ENCODE results near the gene P2RY2.
"Not testable (repeated sequence)": the region's sequence is repeated elsewhere in the genome, so short reads cannot be mapped to it uniquely, and the experiment has no call there.

P2RY2 gene

GRCh38 chr11:73229896-73230875 lies 12.1 kb downstream of the P2RY2 start:
- H3K4me3 ChIP-seq (ENCODE audit: low read depth, low read length) = no peak overlapping the region
- TF ChIP-seq, protein P1, sequence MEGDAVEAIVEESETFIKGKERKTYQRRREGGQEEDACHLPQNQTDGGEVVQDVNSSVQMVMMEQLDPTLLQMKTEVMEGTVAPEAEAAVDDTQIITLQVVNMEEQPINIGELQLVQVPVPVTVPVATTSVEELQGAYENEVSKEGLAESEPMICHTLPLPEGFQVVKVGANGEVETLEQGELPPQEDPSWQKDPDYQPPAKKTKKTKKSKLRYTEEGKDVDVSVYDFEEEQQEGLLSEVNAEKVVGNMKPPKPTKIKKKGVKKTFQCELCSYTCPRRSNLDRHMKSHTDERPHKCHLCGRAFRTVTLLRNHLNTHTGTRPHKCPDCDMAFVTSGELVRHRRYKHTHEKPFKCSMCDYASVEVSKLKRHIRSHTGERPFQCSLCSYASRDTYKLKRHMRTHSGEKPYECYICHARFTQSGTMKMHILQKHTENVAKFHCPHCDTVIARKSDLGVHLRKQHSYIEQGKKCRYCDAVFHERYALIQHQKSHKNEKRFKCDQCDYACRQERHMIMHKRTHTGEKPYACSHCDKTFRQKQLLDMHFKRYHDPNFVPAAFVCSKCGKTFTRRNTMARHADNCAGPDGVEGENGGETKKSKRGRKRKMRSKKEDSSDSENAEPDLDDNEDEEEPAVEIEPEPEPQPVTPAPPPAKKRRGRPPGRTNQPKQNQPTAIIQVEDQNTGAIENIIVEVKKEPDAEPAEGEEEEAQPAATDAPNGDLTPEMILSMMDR (IDR thresholded peaks at IDR 0.05; ENCODE audit: low read depth, low read length) = no peak

GRCh38 chr11:73230931-73231330 lies 12.8 kb downstream of the P2RY2 start:
- no peak overlapping the region for H3K4me3 ChIP-seq (ENCODE audit: low read depth, low read length)
- TF ChIP-seq, protein P1 (IDR thresholded peaks at IDR 0.05; ENCODE audit: low read depth, low read length) = no peak

DNA sequence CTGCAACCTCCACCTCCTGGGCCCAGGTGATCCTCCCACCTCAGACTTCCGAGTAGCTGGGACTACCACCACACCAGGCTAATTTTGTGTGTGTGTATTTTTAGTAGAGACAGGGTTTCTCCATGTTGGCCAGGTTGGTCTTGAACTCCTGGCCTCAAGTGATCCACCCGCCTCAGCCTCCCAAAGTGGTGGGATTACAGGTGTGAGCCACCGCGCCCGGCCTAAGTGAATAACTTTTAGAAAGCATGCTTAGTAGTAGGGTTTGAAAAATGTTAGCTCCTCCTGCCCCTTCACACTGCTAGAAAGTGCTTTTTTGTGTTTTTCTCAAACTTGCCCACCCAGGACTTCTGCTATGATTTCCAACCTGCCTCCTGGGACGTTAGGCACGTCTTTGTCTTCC lies 14.4 kb downstream of the P2RY2 start:
- not testable (repeated sequence) for H3K4me3 ChIP-seq (ENCODE audit: low read depth, low read length)

- TF ChIP-seq, protein P1 (IDR thresholded peaks at IDR 0.05; ENCODE audit: low read depth, low read length) = no peak
- no peak overlapping the region for H3K4me3 ChIP-seq (ENCODE audit: low read depth, low read length)
Observed at GRCh38 chr11:73233211-73233610, 15.1 kb downstream of the P2RY2 start.

DNA sequence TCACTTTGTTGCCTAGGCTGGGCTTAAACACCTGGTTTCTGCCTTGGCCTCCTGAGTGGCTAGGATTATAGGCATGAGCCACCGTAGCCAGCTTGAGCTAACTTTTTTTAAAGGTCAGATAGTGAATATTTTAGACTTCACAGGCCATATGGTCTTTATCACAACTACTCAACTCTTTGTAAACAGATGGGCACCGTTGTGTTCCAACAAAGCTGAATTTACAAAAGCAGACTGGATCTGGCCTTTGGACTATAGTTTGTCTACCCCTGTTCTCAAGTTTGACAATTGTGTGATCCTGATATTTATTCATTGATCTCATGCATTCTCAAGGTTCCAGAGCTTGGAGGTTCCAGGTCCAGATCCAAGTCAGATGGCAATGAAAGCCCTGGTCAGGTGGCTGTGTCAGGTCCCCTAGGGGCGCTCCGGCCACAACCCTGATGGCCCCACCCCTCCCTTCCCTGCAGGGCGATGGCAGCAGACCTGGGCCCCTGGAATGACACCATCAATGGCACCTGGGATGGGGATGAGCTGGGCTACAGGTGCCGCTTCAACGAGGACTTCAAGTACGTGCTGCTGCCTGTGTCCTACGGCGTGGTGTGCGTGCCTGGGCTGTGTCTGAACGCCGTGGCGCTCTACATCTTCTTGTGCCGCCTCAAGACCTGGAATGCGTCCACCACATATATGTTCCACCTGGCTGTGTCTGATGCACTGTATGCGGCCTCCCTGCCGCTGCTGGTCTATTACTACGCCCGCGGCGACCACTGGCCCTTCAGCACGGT lies 15.8 kb downstream of the P2RY2 start:
- TF ChIP-seq, protein P1 (IDR thresholded peaks at IDR 0.05; ENCODE audit: low read depth, low read length) = no peak
- H3K4me3 ChIP-seq (ENCODE audit: low read depth, low read length) = no peak overlapping the region

DNA sequence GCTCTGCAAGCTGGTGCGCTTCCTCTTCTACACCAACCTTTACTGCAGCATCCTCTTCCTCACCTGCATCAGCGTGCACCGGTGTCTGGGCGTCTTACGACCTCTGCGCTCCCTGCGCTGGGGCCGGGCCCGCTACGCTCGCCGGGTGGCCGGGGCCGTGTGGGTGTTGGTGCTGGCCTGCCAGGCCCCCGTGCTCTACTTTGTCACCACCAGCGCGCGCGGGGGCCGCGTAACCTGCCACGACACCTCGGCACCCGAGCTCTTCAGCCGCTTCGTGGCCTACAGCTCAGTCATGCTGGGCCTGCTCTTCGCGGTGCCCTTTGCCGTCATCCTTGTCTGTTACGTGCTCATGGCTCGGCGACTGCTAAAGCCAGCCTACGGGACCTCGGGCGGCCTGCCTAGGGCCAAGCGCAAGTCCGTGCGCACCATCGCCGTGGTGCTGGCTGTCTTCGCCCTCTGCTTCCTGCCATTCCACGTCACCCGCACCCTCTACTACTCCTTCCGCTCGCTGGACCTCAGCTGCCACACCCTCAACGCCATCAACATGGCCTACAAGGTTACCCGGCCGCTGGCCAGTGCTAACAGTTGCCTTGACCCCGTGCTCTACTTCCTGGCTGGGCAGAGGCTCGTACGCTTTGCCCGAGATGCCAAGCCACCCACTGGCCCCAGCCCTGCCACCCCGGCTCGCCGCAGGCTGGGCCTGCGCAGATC lies 16.5 kb downstream of the P2RY2 start:
- TF ChIP-seq, protein P1 (IDR thresholded peaks at IDR 0.05; ENCODE audit: low read depth, low read length) = no peak
- H3K4me3 ChIP-seq (ENCODE audit: low read depth, low read length) = no peak overlapping the region

- TF ChIP-seq, protein P1 (IDR thresholded peaks at IDR 0.05; ENCODE audit: low read depth, low read length) = no peak
- no peak overlapping the region for H3K4me3 ChIP-seq (ENCODE audit: low read depth, low read length)
Observed at GRCh38 chr11:73235236-73235786, 17.2 kb downstream of the P2RY2 start.
